HEK293 (cell line): ENCODE measurements around the gene NR3C2.

Experiments used
- CTCF ChIA-PET: fragments of 350-600 bp; formaldehyde crosslinking; extraction: SDS; loops from one replicate; lab custom pipeline; 2021; ENCODE audit warnings: antibody characterized with exemption; lab: Yijun Ruan, JAX
- POLR2A ChIA-PET: fragments of 300-600 bp; formaldehyde crosslinking; extraction: SDS; loops from one replicate; lab custom pipeline; 2020; ENCODE audit warnings: antibody characterized with exemption, inconsistent platforms; lab: Yijun Ruan, JAX
- H3K27ac ChIP-seq: fragments of 200-500 bp; sonication (Bioruptor generic); 2 replicates; pipeline ENCODE4 v1.5.1; 2014; ENCODE audit warnings: low read depth, low read length, control low read depth, inconsistent platforms; ENCODE audit errors: extremely low read depth
- H3K36me3 ChIP-seq, 2 experiments: fragments of 200-500 bp in 1 of 2; sonication (Bioruptor generic) in 1 of 2; 1 replicate in 1 of 2; 2 replicates in 1 of 2; pipeline ENCODE4 v1.5.1; 2014 to 2017; ENCODE audit warnings: inconsistent platforms in 2 of 2, low read length in 2 of 2; ENCODE audit not compliant: control insufficient read depth in 2 of 2, insufficient read depth in 1 of 2
- H3K4me1 ChIP-seq: fragments of 200-500 bp; sonication (Bioruptor generic); 2 replicates; pipeline ENCODE4 v1.5.1; 2014; ENCODE audit warnings: mild to moderate bottlenecking, low read length, inconsistent platforms; ENCODE audit not compliant: control insufficient read depth, insufficient read depth
- H3K4me3 ChIP-seq: 2 replicates; pipeline ENCODE4 v1.5.1; 2011; ENCODE audit warnings: low read depth, mild to moderate bottlenecking, control low read depth, low read length, moderate library complexity
- H3K9me3 ChIP-seq: fragments of 200-500 bp; sonication (Bioruptor generic); 2 replicates; pipeline ENCODE4 v1.5.1; 2014; ENCODE audit warnings: low read depth, low read length, inconsistent platforms; ENCODE audit not compliant: control insufficient read depth, insufficient read depth
- GLI2 ChIP-seq: fragments of 450-650 bp; formaldehyde crosslinking; IDR thresholded peaks from 2 replicates; pipeline ENCODE4; 2017; ENCODE audit warnings: missing biosample characterization, missing genetic modification characterization, low read depth, borderline replicate concordance
- GLIS1 ChIP-seq: fragments of 450-650 bp; formaldehyde crosslinking; IDR thresholded peaks from 2 replicates; pipeline ENCODE4 v1.5.1; 2016; ENCODE audit warnings: missing biosample characterization, missing genetic modification characterization
- HOXD13 ChIP-seq: sonication (generic); formaldehyde crosslinking; IDR thresholded peaks from 2 replicates; pipeline ENCODE4 v1.8.0; 2022; ENCODE audit warnings: missing genetic modification reagents, borderline replicate concordance
- KLF1 ChIP-seq: fragments of 450-650 bp; formaldehyde crosslinking; IDR thresholded peaks from 2 replicates; pipeline ENCODE4 v1.5.1; 2016; ENCODE audit warnings: missing biosample characterization, missing genetic modification characterization
- KLF10 ChIP-seq: fragments of 450-650 bp; IDR thresholded peaks from 2 replicates; pipeline ENCODE4 v1.5.1; 2018; ENCODE audit warnings: missing biosample characterization, mild to moderate bottlenecking, missing genetic modification characterization
- KLF7 ChIP-seq: fragments of 450-650 bp; formaldehyde crosslinking; IDR thresholded peaks from 2 replicates; pipeline ENCODE4 v1.5.1; 2016; ENCODE audit warnings: missing biosample characterization, missing genetic modification characterization, borderline replicate concordance
- KLF9 ChIP-seq: fragments of 450-650 bp; formaldehyde crosslinking; IDR thresholded peaks from 2 replicates; pipeline ENCODE4 v1.5.1; 2016; ENCODE audit warnings: missing biosample characterization, missing genetic modification characterization, low read depth
- PRDM10 ChIP-seq: fragments of 450-650 bp; formaldehyde crosslinking; IDR thresholded peaks from 2 replicates; pipeline ENCODE4 v1.5.1; 2016; ENCODE audit warnings: missing biosample characterization, missing genetic modification characterization
- SP2 ChIP-seq: fragments of 450-650 bp; formaldehyde crosslinking; IDR thresholded peaks from 2 replicates; pipeline ENCODE4 v1.5.1; 2016; ENCODE audit warnings: missing biosample characterization, missing genetic modification characterization
- YY2 ChIP-seq: fragments of 450-650 bp; formaldehyde crosslinking; IDR thresholded peaks from 2 replicates; pipeline ENCODE4 v1.5.1; 2016; ENCODE audit warnings: missing biosample characterization, missing genetic modification characterization
- ZEB2 ChIP-seq: fragments of 450-650 bp; formaldehyde crosslinking; IDR thresholded peaks from 2 replicates; pipeline ENCODE4 v1.5.1; 2016; ENCODE audit warnings: missing biosample characterization, missing genetic modification characterization
- ZFP3 ChIP-seq: fragments of 450-650 bp; formaldehyde crosslinking; IDR thresholded peaks from 2 replicates; pipeline ENCODE4 v1.5.1; 2016; ENCODE audit warnings: low read depth, missing biosample characterization, missing genetic modification characterization
- ZNF155 ChIP-seq: fragments of 450-650 bp; formaldehyde crosslinking; IDR thresholded peaks from 2 replicates; pipeline ENCODE4 v1.5.1; 2016; ENCODE audit warnings: missing biosample characterization, missing genetic modification characterization
- ZNF211 ChIP-seq: fragments of 450-650 bp; formaldehyde crosslinking; IDR thresholded peaks from 2 replicates; pipeline ENCODE4 v1.5.1; 2016; ENCODE audit warnings: low read depth, missing biosample characterization, missing genetic modification characterization
- ZNF239 ChIP-seq: fragments of 450-650 bp; formaldehyde crosslinking; IDR thresholded peaks from 2 replicates; pipeline ENCODE4 v1.5.1; 2016; ENCODE audit warnings: missing biosample characterization, missing genetic modification characterization
- ZNF274 ChIP-seq, 2 experiments: fragments of 200-500 bp in 1 of 2; fragments of 450-650 bp in 1 of 2; sonication (Bioruptor generic) in 1 of 2; formaldehyde crosslinking in 1 of 2; IDR thresholded peaks; 2 replicates each; pipeline versions ENCODE4 v1.5.1 to v1.6.1; 2014 to 2016; ENCODE audit warnings: borderline replicate concordance in 1 of 2, inconsistent platforms in 1 of 2, low read length in 1 of 2, missing biosample characterization in 1 of 2, missing genetic modification characterization in 1 of 2
- ZNF302 ChIP-seq: fragments of 450-650 bp; formaldehyde crosslinking; IDR thresholded peaks from 2 replicates; pipeline ENCODE4 v1.5.1; 2016; ENCODE audit warnings: missing biosample characterization, missing genetic modification characterization, low read depth
- ZNF548 ChIP-seq: fragments of 450-650 bp; formaldehyde crosslinking; IDR thresholded peaks from 2 replicates; pipeline ENCODE4 v1.5.1; 2016; ENCODE audit warnings: missing biosample characterization, missing genetic modification characterization
- ZNF561 ChIP-seq: fragments of 450-650 bp; IDR thresholded peaks from 2 replicates; pipeline ENCODE4 v1.5.1; 2018; ENCODE audit warnings: missing biosample characterization, missing genetic modification characterization, borderline replicate concordance
- ZNF600 ChIP-seq: fragments of 450-650 bp; formaldehyde crosslinking; IDR thresholded peaks from 2 replicates; pipeline ENCODE4 v1.5.1; 2016; ENCODE audit warnings: missing biosample characterization, missing genetic modification characterization
- ZNF623 ChIP-seq: fragments of 450-650 bp; formaldehyde crosslinking; IDR thresholded peaks from 2 replicates; pipeline ENCODE4 v1.5.1; 2016; ENCODE audit warnings: missing biosample characterization, missing genetic modification characterization
- ZNF654 ChIP-seq: fragments of 450-650 bp; formaldehyde crosslinking; IDR thresholded peaks from 2 replicates; pipeline ENCODE4 v1.5.1; 2016; ENCODE audit warnings: low read depth, missing biosample characterization, missing genetic modification characterization
- ZNF660 ChIP-seq: fragments of 450-650 bp; IDR thresholded peaks from 2 replicates; pipeline ENCODE4 v1.5.1; 2018; ENCODE audit warnings: missing biosample characterization, mild to moderate bottlenecking, missing genetic modification characterization
- ZNF776 ChIP-seq: fragments of 450-650 bp; formaldehyde crosslinking; IDR thresholded peaks from 2 replicates; pipeline ENCODE4 v1.5.0; 2017; ENCODE audit warnings: missing biosample characterization, missing genetic modification characterization, borderline replicate concordance

Gene NR3C2

GRCh38 chr4:148259841-148260240 is 182.4 kb downstream of the NR3C2 start:
- no peaks in the 10 kb centered on the region for H3K36me3 ChIP-seq
- TF ChIP-seq GLIS1 (tag by site-specific recombination), result no peak
- TF ChIP-seq ZNF623 (tag by site-specific recombination), result no peak
- no peak for TF ChIP-seq KLF10
- TF ChIP-seq ZNF239 (tag by site-specific recombination), result no peak
- TF ChIP-seq ZNF654, result no peak
- no peak for TF ChIP-seq KLF9 (tag by site-specific recombination)
- no peak for TF ChIP-seq ZNF211 (tag by site-specific recombination)
- peaks cover 12% of the 10 kb centered on the region for H3K4me1 ChIP-seq
- no peaks in the 10 kb centered on the region for H3K9me3 ChIP-seq
- H3K27ac ChIP-seq, result no peak overlapping the region
- H3K4me3 ChIP-seq, result no peak overlapping the region
- CTCF ChIA-PET, result interaction anchor here (1.5 kb wide), 1 partner anchor 18 kb away, joined by 3 read pairs; no protein-coding TSS in a partner anchor
- POLR2A ChIA-PET, result no interaction called here

GRCh38 chr4:148258535-148258934 is 183.7 kb downstream of the NR3C2 start:
- Histone ChIP-seq H3K9me3 (no peaks in the 10 kb centered on the region), H3K4me1 (peaks cover 10% of the 10 kb centered on the region), H3K36me3 (no peaks in the 10 kb centered on the region), H3K4me3 (no peak overlapping the region), H3K27ac (no peak overlapping the region)
- CTCF ChIA-PET, result no interaction called here
- POLR2A ChIA-PET, result no interaction called here
- no peak for TF ChIP-seq ZNF155 (tag by site-specific recombination)
- no peak for TF ChIP-seq ZFP3 (tag by site-specific recombination)
- no peak for TF ChIP-seq PRDM10
- no peak for TF ChIP-seq GLI2 (tag by site-specific recombination)
- TF ChIP-seq ZNF548 (tag by site-specific recombination), result no peak
- TF ChIP-seq ZNF302 (tag by site-specific recombination), result no peak
- TF ChIP-seq KLF1 (tag by site-specific recombination), result no peak
- TF ChIP-seq SP2 (tag by site-specific recombination), result no peak
- TF ChIP-seq ZNF660 (tag by site-specific recombination), result no peak
- no peak for TF ChIP-seq ZNF274 (IDR thresholded peaks at IDR 0.05; ENCODE audit: low read length)
- TF ChIP-seq ZNF274 (tag by site-specific recombination; IDR thresholded peaks at IDR 0.05; ENCODE audit: borderline replicate concordance), result no peak
- TF ChIP-seq HOXD13 (CRISPR knock-in tag), result no peak
- TF ChIP-seq ZNF776, result no peak
- no peak for TF ChIP-seq ZNF600 (tag by site-specific recombination)
- TF ChIP-seq ZNF239 (tag by site-specific recombination), result no peak
- TF ChIP-seq ZEB2 (tag by site-specific recombination), result no peak
- TF ChIP-seq ZNF623 (tag by site-specific recombination), result no peak
- TF ChIP-seq ZNF561 (tag by site-specific recombination), result no peak
- TF ChIP-seq KLF7 (tag by site-specific recombination), result no peak
- TF ChIP-seq YY2 (tag by site-specific recombination), result no peak
